ENCODE data around the gene RTN4.

RTN4 gene

DNA sequence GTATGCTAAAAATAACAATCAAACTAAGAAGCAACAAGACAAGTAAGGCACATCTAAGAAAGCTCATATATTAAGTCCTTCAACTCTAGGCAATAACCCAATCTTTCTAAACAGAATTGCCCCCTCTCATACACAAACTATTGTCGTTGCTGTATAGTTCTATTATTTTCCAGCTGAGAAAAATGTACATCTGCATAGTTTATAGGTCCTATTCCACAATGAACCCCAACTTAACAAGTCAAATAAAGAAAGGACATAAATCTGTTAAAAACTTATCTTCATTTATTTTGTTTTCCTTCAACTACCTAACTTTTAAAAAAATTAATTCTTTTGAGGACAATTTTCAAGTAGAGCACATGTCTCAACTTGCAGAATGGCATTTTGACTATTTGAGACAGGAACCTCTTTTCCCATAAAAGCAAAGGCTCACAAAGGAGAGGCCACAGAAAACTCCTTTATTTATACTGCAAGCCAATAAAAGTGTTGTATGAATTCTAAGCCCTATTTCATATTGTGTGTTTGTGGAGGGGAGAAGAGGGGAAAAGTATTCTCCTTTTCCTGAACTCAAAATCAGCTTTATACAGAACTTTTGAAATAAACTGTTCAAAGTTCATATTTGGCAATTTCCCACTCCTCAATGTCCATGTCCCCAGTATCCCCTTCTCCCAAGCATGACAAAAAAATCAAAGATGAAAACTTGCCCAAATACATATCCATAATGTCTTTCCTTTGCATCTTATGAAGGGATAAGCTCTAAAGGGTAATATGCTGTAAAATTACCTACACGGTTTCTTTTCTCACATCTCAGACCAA, 37.4 kb downstream of the RTN4 start:
- peaks cover 32 to 43% of the 10 kb centered on the region in 2 donors for H3K4me1 ChIP-seq (ENCODE audit: control insufficient read depth in 2 of 2, insufficient read depth in 2 of 2, low read length in 2 of 2)
- no peaks in the 10 kb centered on the region for H3K9me3 ChIP-seq (ENCODE audit: control insufficient read depth in 2 of 2, low read length in 2 of 2)
- H3K27me3 ChIP-seq (ENCODE audit: control insufficient read depth in 2 of 2, insufficient read depth in 2 of 2, low read length in 2 of 2): no peaks in the 10 kb centered on the region
- peak overlapping the region; percentile 49 to 78 for H3K27ac ChIP-seq (ENCODE audit: low read depth in 2 of 2, low read length in 2 of 2)
- no peak overlapping the region for H3K4me3 ChIP-seq (ENCODE audit: low read length in 2 of 2)
- no peaks in the 10 kb centered on the region for H3K36me3 ChIP-seq (ENCODE audit: control insufficient read depth in 2 of 2, insufficient read depth in 2 of 2, low read length in 2 of 2)
- peak overlapping the region in 1 of 2 donors; percentile 60 for H3K9ac ChIP-seq (ENCODE audit: low read depth in 1 of 2, low read length in 2 of 2)

DNA sequence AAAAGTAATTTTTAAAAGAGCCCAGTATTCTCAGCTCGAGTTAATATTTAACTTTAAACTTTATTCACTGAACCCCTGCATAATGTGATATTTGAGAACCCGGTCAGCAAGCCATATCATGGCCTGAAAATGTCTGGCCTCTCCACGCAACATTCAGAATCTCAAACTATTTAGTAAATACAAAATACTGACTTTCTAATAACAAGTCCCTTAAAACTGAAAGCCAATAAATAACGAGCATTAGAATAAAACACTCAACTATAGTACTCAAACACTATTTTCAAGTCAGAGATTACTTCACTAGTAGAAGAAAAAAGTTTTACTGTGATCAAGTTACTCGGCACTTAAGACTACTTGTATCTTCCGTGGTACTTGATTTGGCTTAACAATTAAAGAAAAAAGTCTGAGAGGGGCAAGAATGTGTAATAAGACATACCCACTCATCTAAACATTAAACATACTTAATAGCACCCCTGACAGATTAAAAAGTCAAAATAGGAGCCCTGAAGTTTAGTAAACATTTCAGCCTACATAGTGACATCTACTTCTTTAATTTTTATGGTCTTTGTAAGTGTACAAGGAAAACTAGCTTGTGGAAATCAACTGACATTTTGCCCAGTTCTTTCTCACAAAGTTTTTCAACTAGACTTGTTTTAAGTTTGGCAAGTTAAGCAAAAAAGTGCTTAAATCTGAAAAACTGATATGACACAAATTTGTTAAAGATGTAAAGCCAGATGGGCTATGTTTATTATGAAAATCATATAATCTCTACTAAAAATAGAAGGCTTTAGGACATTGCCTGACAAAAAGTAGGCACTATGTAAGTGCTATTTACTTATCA, 38.2 kb downstream of the RTN4 start:
- H3K9me3 ChIP-seq (ENCODE audit: control insufficient read depth in 2 of 2, low read length in 2 of 2): no peaks in the 10 kb centered on the region
- peak overlapping the region in 1 of 2 donors; percentile 23 for H3K4me3 ChIP-seq (ENCODE audit: low read length in 2 of 2)
- peak overlapping the region; percentile 49 to 78 for H3K27ac ChIP-seq (ENCODE audit: low read depth in 2 of 2, low read length in 2 of 2)
- H3K27me3 ChIP-seq (ENCODE audit: control insufficient read depth in 2 of 2, insufficient read depth in 2 of 2, low read length in 2 of 2): no peaks in the 10 kb centered on the region
- H3K9ac ChIP-seq (ENCODE audit: low read depth in 1 of 2, low read length in 2 of 2): peak overlapping the region in 1 of 2 donors; percentile 60
- peaks cover 40 to 51% of the 10 kb centered on the region in 2 donors for H3K4me1 ChIP-seq (ENCODE audit: control insufficient read depth in 2 of 2, insufficient read depth in 2 of 2, low read length in 2 of 2)
- no peaks in the 10 kb centered on the region for H3K36me3 ChIP-seq (ENCODE audit: control insufficient read depth in 2 of 2, insufficient read depth in 2 of 2, low read length in 2 of 2)

DNA sequence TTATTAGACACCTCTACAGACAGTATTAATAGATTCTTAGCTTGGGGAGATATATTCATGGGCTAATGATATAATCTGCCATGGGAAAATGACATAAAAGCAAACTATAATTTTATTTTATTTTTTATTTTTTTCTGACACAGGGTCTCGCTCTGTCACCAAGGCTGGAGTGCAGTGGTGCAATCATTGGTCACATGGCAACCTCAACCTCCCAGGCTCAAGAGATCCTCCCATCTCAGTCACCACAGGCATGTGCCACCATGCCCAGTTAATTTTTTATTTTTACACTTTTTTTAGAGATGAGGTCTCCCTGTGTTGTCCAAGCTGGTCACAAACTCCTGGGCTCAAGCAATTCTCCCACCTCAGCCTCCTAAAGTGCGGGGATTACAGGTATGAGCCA, 39.3 kb downstream of the RTN4 start:
- no peaks in the 10 kb centered on the region for H3K36me3 ChIP-seq (ENCODE audit: control insufficient read depth in 2 of 2, insufficient read depth in 2 of 2, low read length in 2 of 2)
- peak overlapping the region in 1 of 2 donors; percentile 85 for H3K27ac ChIP-seq (ENCODE audit: low read depth in 2 of 2, low read length in 2 of 2)
- H3K27me3 ChIP-seq (ENCODE audit: control insufficient read depth in 2 of 2, insufficient read depth in 2 of 2, low read length in 2 of 2): no peaks in the 10 kb centered on the region
- no peak overlapping the region for H3K9ac ChIP-seq (ENCODE audit: low read depth in 1 of 2, low read length in 2 of 2)
- no peak overlapping the region for H3K4me3 ChIP-seq (ENCODE audit: low read length in 2 of 2)
- no peaks in the 10 kb centered on the region for H3K9me3 ChIP-seq (ENCODE audit: control insufficient read depth in 2 of 2, low read length in 2 of 2)
- peaks cover 44 to 57% of the 10 kb centered on the region in 2 donors for H3K4me1 ChIP-seq (ENCODE audit: control insufficient read depth in 2 of 2, insufficient read depth in 2 of 2, low read length in 2 of 2)

DNA sequence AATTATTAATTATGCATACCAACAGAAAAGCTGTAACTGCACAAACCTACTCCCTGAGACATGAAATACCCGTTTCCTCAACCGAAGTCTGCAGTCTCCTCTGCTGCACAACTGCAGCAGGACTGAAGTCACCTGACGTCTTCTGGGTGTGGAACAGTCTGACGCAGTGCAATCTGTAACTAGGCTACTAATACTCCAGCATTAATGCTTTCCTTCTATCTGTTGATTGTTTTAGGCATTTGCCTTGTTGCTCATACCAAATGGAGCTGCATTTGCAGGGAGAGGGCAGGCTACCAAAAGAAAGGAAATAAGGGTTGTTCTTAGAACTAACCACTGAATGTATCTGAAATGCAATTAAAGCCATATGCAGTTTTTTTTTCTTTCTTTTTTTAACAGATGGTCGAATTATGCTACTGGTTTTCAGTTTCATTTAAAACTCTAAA, 40.1 kb downstream of the RTN4 start:
- Histone ChIP-seq H3K4me1 (ENCODE audit: control insufficient read depth in 2 of 2, insufficient read depth in 2 of 2, low read length in 2 of 2) (peaks cover 44 to 55% of the 10 kb centered on the region in 2 donors), H3K27me3 (ENCODE audit: control insufficient read depth in 2 of 2, insufficient read depth in 2 of 2, low read length in 2 of 2) (no peaks in the 10 kb centered on the region), H3K9me3 (ENCODE audit: control insufficient read depth in 2 of 2, low read length in 2 of 2) (no peaks in the 10 kb centered on the region), H3K27ac (ENCODE audit: low read depth in 2 of 2, low read length in 2 of 2) (peak overlapping the region; percentile 79 to 85), H3K36me3 (ENCODE audit: control insufficient read depth in 2 of 2, insufficient read depth in 2 of 2, low read length in 2 of 2) (no peaks in the 10 kb centered on the region), H3K4me3 (ENCODE audit: low read length in 2 of 2) (peak overlapping the region; percentile 76 to 90), H3K9ac (ENCODE audit: low read depth in 1 of 2, low read length in 2 of 2) (peak overlapping the region; percentile 81 to 88)

DNA sequence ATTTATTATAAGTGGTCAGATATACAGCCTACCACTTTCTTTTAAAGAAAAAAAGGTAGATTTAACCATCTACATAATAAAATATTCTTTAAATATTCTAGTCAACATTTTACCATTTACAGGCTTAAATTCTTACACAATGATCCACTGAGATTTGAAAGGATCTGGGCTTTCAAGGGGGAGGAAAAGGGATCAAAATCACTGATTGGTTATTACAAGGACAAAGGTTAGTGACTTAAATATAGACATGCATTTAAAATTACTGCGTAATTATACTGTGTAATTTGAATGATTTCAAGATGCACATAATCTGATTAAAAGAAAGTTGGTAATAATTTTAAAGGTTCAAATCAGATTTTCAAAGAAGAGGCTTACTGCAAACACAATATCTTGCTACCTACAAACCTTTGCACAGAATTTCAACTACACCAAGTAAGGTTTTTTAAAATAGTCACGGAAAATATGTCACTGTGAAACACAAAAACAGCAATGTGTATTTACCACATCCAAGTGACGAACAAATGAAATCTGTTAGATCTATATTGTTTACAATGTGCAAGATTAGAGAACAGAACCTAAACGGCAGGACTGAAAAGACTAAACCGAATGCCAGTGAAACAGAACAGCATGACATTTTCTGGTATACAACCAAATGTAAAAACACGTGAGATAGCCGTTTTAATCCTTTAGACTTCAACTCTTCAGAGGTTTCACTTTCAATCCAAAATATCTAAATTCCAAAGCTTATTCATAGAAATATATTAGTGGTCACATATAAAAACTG, 40.8 kb downstream of the RTN4 start:
- Histone ChIP-seq H3K4me1 (ENCODE audit: control insufficient read depth in 2 of 2, insufficient read depth in 2 of 2, low read length in 2 of 2) (peaks cover 42 to 54% of the 10 kb centered on the region in 2 donors), H3K36me3 (ENCODE audit: control insufficient read depth in 2 of 2, insufficient read depth in 2 of 2, low read length in 2 of 2) (no peaks in the 10 kb centered on the region), H3K27me3 (ENCODE audit: control insufficient read depth in 2 of 2, insufficient read depth in 2 of 2, low read length in 2 of 2) (no peaks in the 10 kb centered on the region), H3K9ac (ENCODE audit: low read depth in 1 of 2, low read length in 2 of 2) (peak overlapping the region; percentile 81 to 88), H3K27ac (ENCODE audit: low read depth in 2 of 2, low read length in 2 of 2) (peak overlapping the region; percentile 79 to 85), H3K4me3 (ENCODE audit: low read length in 2 of 2) (peak overlapping the region; percentile 76 to 90), H3K9me3 (ENCODE audit: control insufficient read depth in 2 of 2, low read length in 2 of 2) (no peaks in the 10 kb centered on the region)

DNA sequence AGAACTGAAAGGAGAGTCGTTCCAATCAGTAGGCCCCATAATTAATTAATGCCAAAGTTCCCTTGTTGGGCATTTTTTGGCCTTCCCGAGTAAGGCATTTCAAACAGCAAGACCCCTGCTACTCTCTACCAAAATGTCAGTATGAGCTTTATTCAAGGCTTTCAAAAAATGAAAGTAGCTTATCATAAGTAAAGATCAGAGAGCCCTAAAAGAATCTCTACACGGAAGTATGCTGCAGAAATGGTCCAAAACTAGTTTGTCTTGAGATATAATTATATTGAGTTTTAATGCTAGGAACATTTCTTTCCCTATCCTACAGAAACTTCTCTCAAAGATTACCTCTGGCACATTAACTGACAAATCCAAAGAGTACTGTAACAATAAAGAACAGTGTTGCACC, 43.9 kb downstream of the RTN4 start:
- peak overlapping the region in 1 of 2 donors; percentile 45 for H3K4me3 ChIP-seq (ENCODE audit: low read length in 2 of 2)
- no peaks in the 10 kb centered on the region for H3K36me3 ChIP-seq (ENCODE audit: control insufficient read depth in 2 of 2, insufficient read depth in 2 of 2, low read length in 2 of 2)
- H3K9me3 ChIP-seq (ENCODE audit: control insufficient read depth in 2 of 2, low read length in 2 of 2): no peaks in the 10 kb centered on the region
- H3K9ac ChIP-seq (ENCODE audit: low read depth in 1 of 2, low read length in 2 of 2): peak overlapping the region in 1 of 2 donors; percentile 47
- H3K27me3 ChIP-seq (ENCODE audit: control insufficient read depth in 2 of 2, insufficient read depth in 2 of 2, low read length in 2 of 2): no peaks in the 10 kb centered on the region
- peak overlapping the region; percentile 29 to 60 for H3K27ac ChIP-seq (ENCODE audit: low read depth in 2 of 2, low read length in 2 of 2)
- H3K4me1 ChIP-seq (ENCODE audit: control insufficient read depth in 2 of 2, insufficient read depth in 2 of 2, low read length in 2 of 2): peaks cover 28 to 30% of the 10 kb centered on the region in 2 donors

DNA sequence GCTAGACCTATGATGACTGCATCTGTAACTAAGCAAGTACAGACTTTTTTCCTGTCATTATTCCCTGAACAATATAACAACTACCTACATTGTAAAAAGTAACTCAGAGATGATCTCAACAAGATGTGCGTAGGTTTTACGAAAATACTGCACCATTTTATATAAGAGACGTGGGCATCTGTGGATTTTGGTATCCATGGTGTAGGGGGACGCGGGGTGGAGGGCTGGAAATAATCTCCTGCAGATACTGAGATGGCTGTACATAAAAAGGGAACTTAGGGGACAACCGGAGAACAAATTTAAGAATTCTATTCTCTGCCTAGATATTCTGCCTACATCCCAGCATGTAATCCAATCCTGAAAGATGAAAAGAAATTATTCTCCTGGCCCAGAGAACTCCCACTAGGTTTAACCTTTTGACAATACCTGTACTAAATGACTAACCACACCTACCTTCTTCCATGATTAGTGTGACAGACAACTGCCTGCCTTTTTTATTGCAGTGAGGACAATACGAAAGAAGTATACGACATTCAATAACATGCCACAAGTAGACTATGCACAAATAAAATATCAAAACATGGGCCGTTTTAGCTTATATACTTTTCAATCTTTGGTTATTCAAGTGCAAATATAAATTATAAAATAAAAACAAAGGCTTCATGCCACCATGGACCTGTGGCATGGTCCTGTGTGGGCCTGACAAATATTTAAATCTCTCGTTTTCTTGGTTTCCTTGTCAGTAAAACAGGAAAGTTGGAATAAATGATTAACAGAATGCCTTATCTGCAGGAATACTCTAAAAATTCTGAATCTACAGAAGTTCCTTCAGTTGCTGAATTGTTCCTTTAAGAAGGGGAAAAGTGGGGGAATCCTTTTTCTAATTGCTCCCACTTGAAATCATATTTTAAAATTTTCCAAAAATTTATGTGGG, 46.3 kb downstream of the RTN4 start:
- H3K4me3 ChIP-seq (ENCODE audit: low read length in 2 of 2): peak overlapping the region in 1 of 2 donors; percentile 49
- peak overlapping the region; percentile 70 to 79 for H3K27ac ChIP-seq (ENCODE audit: low read depth in 2 of 2, low read length in 2 of 2)
- H3K9me3 ChIP-seq (ENCODE audit: control insufficient read depth in 2 of 2, low read length in 2 of 2): no peaks in the 10 kb centered on the region
- H3K27me3 ChIP-seq (ENCODE audit: control insufficient read depth in 2 of 2, insufficient read depth in 2 of 2, low read length in 2 of 2): no peaks in the 10 kb centered on the region
- H3K4me1 ChIP-seq (ENCODE audit: control insufficient read depth in 2 of 2, insufficient read depth in 2 of 2, low read length in 2 of 2): peaks cover 13 to 22% of the 10 kb centered on the region in 2 donors
- no peak overlapping the region for H3K9ac ChIP-seq (ENCODE audit: low read depth in 1 of 2, low read length in 2 of 2)
- no peaks in the 10 kb centered on the region for H3K36me3 ChIP-seq (ENCODE audit: control insufficient read depth in 2 of 2, insufficient read depth in 2 of 2, low read length in 2 of 2)

DNA sequence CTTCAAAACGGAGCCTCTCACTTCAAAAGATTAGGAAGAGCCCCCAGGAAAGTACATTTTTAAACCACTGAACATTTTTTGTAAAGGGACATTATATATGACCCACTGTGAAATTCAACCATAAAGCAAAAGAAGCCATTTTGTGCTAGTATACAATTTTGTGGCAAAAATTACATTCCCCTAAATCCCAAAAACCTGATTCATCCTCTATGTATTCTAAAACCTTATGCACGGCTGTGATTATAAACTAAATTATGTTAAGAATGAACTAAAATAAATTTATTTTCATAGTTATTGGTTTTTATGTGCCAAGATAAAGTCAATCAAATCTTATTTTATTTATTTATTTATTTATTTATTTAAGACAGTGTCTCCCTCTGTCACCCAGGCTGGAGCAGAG, 48.5 kb downstream of the RTN4 start:
- H3K27ac ChIP-seq (ENCODE audit: low read depth in 2 of 2, low read length in 2 of 2): no peak overlapping the region
- H3K9ac ChIP-seq (ENCODE audit: low read depth in 1 of 2, low read length in 2 of 2): no peak overlapping the region
- H3K36me3 ChIP-seq (ENCODE audit: control insufficient read depth in 2 of 2, insufficient read depth in 2 of 2, low read length in 2 of 2): no peaks in the 10 kb centered on the region
- H3K4me3 ChIP-seq (ENCODE audit: low read length in 2 of 2): no peak overlapping the region
- no peaks in the 10 kb centered on the region for H3K9me3 ChIP-seq (ENCODE audit: control insufficient read depth in 2 of 2, low read length in 2 of 2)
- H3K27me3 ChIP-seq (ENCODE audit: control insufficient read depth in 2 of 2, insufficient read depth in 2 of 2, low read length in 2 of 2): no peaks in the 10 kb centered on the region
- H3K4me1 ChIP-seq (ENCODE audit: control insufficient read depth in 2 of 2, insufficient read depth in 2 of 2, low read length in 2 of 2): peaks cover under 1 to 14% of the 10 kb centered on the region in 2 donors

DNA sequence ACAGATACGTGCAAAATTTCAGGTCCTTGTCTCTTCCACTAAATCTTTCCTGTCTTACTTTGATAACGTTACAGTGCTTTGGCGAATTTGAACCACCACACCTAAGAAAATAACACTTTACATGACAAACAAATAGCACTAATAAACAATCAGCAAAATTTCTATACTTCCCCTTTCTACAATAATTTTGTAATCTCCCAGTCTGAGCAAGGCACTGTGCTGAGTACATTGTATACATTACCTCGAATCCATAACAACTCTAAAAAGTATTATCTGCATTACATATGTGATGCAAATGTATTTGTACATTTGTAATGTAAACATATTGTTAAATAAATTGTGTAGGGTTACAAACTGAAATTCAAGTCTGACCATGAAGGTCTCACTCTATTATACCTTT, 49.9 kb downstream of the RTN4 start:
- Histone ChIP-seq H3K27ac (ENCODE audit: low read depth in 2 of 2, low read length in 2 of 2) (no peak overlapping the region), H3K4me3 (ENCODE audit: low read length in 2 of 2) (no peak overlapping the region), H3K4me1 (ENCODE audit: control insufficient read depth in 2 of 2, insufficient read depth in 2 of 2, low read length in 2 of 2) (peaks cover 0 to 11% of the 10 kb centered on the region in 2 donors), H3K36me3 (ENCODE audit: control insufficient read depth in 2 of 2, insufficient read depth in 2 of 2, low read length in 2 of 2) (no peaks in the 10 kb centered on the region), H3K9me3 (ENCODE audit: control insufficient read depth in 2 of 2, low read length in 2 of 2) (no peaks in the 10 kb centered on the region), H3K27me3 (ENCODE audit: control insufficient read depth in 2 of 2, insufficient read depth in 2 of 2, low read length in 2 of 2) (no peaks in the 10 kb centered on the region), H3K9ac (ENCODE audit: low read depth in 1 of 2, low read length in 2 of 2) (no peak overlapping the region)
